ENCODE results near the gene BLOC1S5. TPM values are rescaled to one million over a fixed set of nuclear protein-coding genes. Genes with fewer than 3 reads are reported as not detected.

BLOC1S5 gene
- total and polyA plus RNA-seq, 2 donors (not counting 3 experiments of a cell fraction or from before 2014, with no cell fraction given), result 3.9 to 19.1 TPM

GRCh38 chr6:8054276-8054675, 9.9 kb downstream of the BLOC1S5 start:
- FAIRE-seq (no peak), DNase-seq (ENCODE audit: low read depth, low spot score) (no peak)
- Histone ChIP-seq H3K9ac (replicated peaks; ENCODE audit: extremely low read depth, insufficient read depth, low read length) (no peak overlapping the region), H3K4me1 (ENCODE audit: control insufficient read depth, extremely low read depth, insufficient read depth, low read length) (peaks cover 14% of the 10 kb centered on the region), H3K27ac (ENCODE audit: insufficient read depth, low read depth, low read length) (no peak overlapping the region), H3K4me3 (replicated peaks in 1 of 3; ENCODE audit: insufficient read depth in 1 of 3, low read depth in 1 of 3, low read length in 3 of 3) (no peak overlapping the region), H3K4me2 (ENCODE audit: insufficient read depth, low read length) (no peak overlapping the region), H4K20me1 (replicated peaks; ENCODE audit: control insufficient read depth, extremely low read depth, insufficient read depth, low read length) (no peaks in the 10 kb centered on the region), H3K27me3 (ENCODE audit: control insufficient read depth in 2 of 2, insufficient read depth in 2 of 2, low read length in 2 of 2) (no peaks in the 10 kb centered on the region), H3K79me2 (ENCODE audit: control insufficient read depth, insufficient read depth, low read length) (peaks cover 9% of the 10 kb centered on the region), H3K9me1 (replicated peaks; ENCODE audit: control insufficient read depth, extremely low read depth, insufficient read depth, low read length) (no peaks in the 10 kb centered on the region), H3K9me3 (replicated peaks; ENCODE audit: control insufficient read depth, insufficient read depth, low read length) (no peaks in the 10 kb centered on the region), H2AFZ (ENCODE audit: low read depth, low read length) (no peak overlapping the region), H3K36me3 (ENCODE audit: control insufficient read depth in 2 of 2, extremely low read depth in 1 of 2, insufficient read depth in 2 of 2, low read length in 2 of 2) (no peaks in the 10 kb centered on the region)
- dilution Hi-C loops (cut with MboI; ENCODE audit: extremely low pct_ligation_motif_present, low sequenced_read_pairs) (no loop called here), intact Hi-C loops (cut with micrococcal nuclease) (no loop called here)
- ChIA-PET CTCF (no interaction called here), POLR2A (no interaction called here)
- no TSS peak for BruUV-seq (replicated peaks)
- no peak for TF ChIP-seq EZH2 (IDR thresholded peaks at IDR 0.05; ENCODE audit: borderline replicate concordance, low read depth, low read length, severe bottlenecking)
- no peak for TF ChIP-seq JUN (IDR thresholded peaks at IDR 0.05; ENCODE audit: borderline replicate concordance, insufficient read depth, insufficient read length, low read depth)
- TF ChIP-seq GATA2 (IDR thresholded peaks at IDR 0.05; ENCODE audit: insufficient read depth, insufficient read length, low read depth, low read length), result no peak
- no peak for TF ChIP-seq MYC (IDR thresholded peaks at IDR 0.05; ENCODE audit: low read depth, low read length)
- TF ChIP-seq CTCF (IDR thresholded peaks at IDR 0.05; ENCODE audit: extremely low read depth in 1 of 2, insufficient read depth in 1 of 2, low read depth in 1 of 2, low read length in 2 of 2), result no peak
- TF ChIP-seq FOS (IDR thresholded peaks at IDR 0.05; ENCODE audit: borderline replicate concordance, insufficient read depth, low read length), result no peak
- no peak for TF ChIP-seq MAX (IDR thresholded peaks at IDR 0.05; ENCODE audit: insufficient read depth, insufficient read length)
- TF ChIP-seq POLR2AphosphoS5 (IDR thresholded peaks at IDR 0.05; ENCODE audit: insufficient read depth, low read depth, low read length), result no peak
- no peak for TF ChIP-seq POLR2A (IDR thresholded peaks at IDR 0.05; ENCODE audit: low read depth, low read length)

Measured in endothelial cell of umbilical vein (primary cell).